Liver (tissue), 3 donors: ENCODE results near the gene SPHK2.

Source experiments
- CTCF ChIP-seq: fragments of 150-350 bp; IDR thresholded peaks from 2 replicates; pipeline ENCODE4 v1.5.1; 2017; ENCODE audit warnings: improper control_type of control experiment, low read depth, low read length; ENCODE audit not compliant: missing input control
- EGR1 ChIP-seq, 2 donors: IDR thresholded peaks; 2 replicates each; pipeline ENCODE4 v1.6.1; 2016 to 2018; ENCODE audit warnings: antibody characterized with exemption in 2 of 2, low read depth in 2 of 2
- JUND ChIP-seq, 2 donors: IDR thresholded peaks; 2 replicates each; pipeline ENCODE4 v1.6.1; 2016; ENCODE audit warnings: antibody characterized with exemption in 2 of 2
- REST ChIP-seq: IDR thresholded peaks from 2 replicates; pipeline ENCODE4 v1.6.1; 2016; ENCODE audit warnings: antibody characterized with exemption, mild to moderate bottlenecking
- RXRA ChIP-seq, 2 donors: IDR thresholded peaks; 2 replicates each; pipeline ENCODE4 v1.6.1; 2017 to 2018; ENCODE audit warnings: antibody characterized with exemption in 2 of 2, mild to moderate bottlenecking in 1 of 2
- SP1 ChIP-seq: IDR thresholded peaks from 2 replicates; pipeline ENCODE4 v1.6.1; 2018; ENCODE audit warnings: antibody characterized with exemption, mild to moderate bottlenecking
- YY1 ChIP-seq: IDR thresholded peaks from 2 replicates; pipeline ENCODE4 v1.6.1; 2016; ENCODE audit warnings: antibody characterized with exemption, mild to moderate bottlenecking
- donor health status: healthy.
- donor health status: healthy.

GRCh38 chr19:48641850-48642249 is 22.5 kb downstream of the SPHK2 start:
- TF ChIP-seq JUND (IDR thresholded peaks at IDR 0.05) = no peak
- no peak for TF ChIP-seq CTCF
- no peak for TF ChIP-seq YY1
- no peak for TF ChIP-seq SP1
- TF ChIP-seq EGR1 (IDR thresholded peaks at IDR 0.05; ENCODE audit: low read depth in 2 of 2) = no peak
- no peak for TF ChIP-seq RXRA (IDR thresholded peaks at IDR 0.05)
- TF ChIP-seq REST = no peak
